Stimulated activated naive CD8-positive, alpha-beta T cell treated with anti-CD3 and anti-CD28 coated beads, Interleukin-15, Interleukin-2, amounts not matched to agents 100 ng/mL and 50 ng/mL, for 24 hours (primary cell): ENCODE results near the gene C10orf105.
A peak's percentile ranks its signal among the peaks of the same experiment; 100 is the strongest.

Source experiments
- H3K27ac Mint-ChIP-seq: one replicate; pipeline ENCODE4 v1.8.0; 2021; ENCODE audit warnings: mild to moderate bottlenecking, mixed read lengths
- H3K27me3 Mint-ChIP-seq: one replicate; pipeline ENCODE4 v1.8.0; 2021; ENCODE audit warnings: mixed read lengths
- H3K36me3 Mint-ChIP-seq: one replicate; pipeline ENCODE4 v1.8.0; 2021; ENCODE audit warnings: low read depth, mixed read lengths
- H3K4me1 Mint-ChIP-seq: one replicate; pipeline ENCODE4 v1.8.0; 2021; ENCODE audit warnings: low read depth, mixed read lengths
- H3K4me3 Mint-ChIP-seq: one replicate; pipeline ENCODE4 v1.8.0; 2021; ENCODE audit warnings: mild to moderate bottlenecking, mixed read lengths
- H3K9me3 Mint-ChIP-seq: one replicate; pipeline ENCODE4 v1.8.0; 2021; ENCODE audit warnings: mixed read lengths

The C10orf105 gene

DNA sequence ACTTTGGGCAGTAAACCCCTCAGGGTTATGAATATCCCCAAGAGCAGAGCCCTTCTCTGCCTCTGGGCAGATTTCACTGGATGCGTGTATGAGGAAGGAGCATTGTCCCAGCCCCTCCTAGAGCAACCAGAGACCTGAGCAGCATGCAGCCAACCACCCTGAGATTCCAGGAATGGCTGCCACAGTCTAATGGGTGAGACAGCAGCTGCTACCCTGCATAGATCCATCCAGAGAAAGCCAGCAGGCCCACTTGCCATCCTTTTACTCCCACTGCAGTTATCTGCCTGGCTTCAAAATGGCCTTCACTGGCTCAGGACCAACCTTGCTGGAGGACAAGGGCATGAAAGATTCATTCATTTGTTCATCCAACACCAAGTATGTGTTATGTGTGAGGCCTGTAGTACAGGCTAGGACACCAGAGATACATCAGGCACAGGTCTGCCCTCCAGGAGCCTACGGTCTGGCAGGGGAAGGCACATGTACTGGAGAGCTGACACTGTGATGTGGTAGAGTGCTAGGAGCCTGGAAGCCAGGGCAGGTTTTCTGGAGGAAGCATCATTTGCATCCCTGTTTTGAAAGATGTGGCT lies 26.2 kb upstream of the C10orf105 start:
- peaks cover 98% of the 10 kb centered on the region for H3K4me1 Mint-ChIP-seq
- H3K4me3 Mint-ChIP-seq, result no peak overlapping the region
- H3K9me3 Mint-ChIP-seq, result no peaks in the 10 kb centered on the region
- H3K27me3 Mint-ChIP-seq, result no peaks in the 10 kb centered on the region
- H3K27ac Mint-ChIP-seq, result peak overlapping the region; percentile 97
- peaks cover 34% of the 10 kb centered on the region for H3K36me3 Mint-ChIP-seq

DNA sequence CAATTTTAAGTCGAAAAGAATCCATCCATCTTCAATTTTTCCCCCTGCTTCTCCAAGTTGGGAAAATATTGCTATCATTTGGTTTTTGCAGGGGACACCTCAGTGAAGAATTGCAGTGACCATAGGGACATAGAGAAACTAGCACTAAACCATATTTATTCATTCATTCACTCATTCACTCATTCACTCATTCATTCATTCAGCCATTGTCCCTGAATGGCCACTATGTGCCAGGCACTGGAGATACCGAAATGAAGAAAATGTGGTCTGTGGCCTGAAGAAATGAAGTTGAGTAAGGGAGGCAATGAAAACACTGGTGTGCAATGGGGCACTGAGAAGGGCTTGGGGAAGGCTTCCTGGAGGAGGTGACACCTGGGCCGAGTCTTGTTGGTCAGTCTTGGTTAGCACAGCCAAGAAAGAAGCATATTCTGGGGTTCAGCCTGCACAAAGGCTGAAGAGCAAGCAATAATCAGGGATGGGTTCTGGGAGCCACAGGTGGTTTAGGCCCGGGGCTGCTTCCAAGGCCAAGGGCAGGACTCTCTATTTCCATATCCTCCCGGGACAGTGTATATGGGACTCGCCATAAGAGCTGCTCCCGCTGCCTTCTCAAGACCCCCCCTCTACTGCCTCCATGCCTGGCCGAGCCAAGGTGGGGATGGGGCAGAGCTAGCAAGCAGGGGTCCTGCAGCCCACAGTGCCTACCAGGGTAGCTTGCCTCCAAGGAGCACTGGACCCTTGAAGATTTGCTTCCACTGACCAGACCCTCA lies 25.5 kb upstream of the C10orf105 start:
- Mint-ChIP-seq H3K4me1 (peaks cover 98% of the 10 kb centered on the region), H3K27ac (peak overlapping the region; percentile 97), H3K4me3 (no peak overlapping the region), H3K36me3 (peaks cover 27% of the 10 kb centered on the region), H3K9me3 (no peaks in the 10 kb centered on the region), H3K27me3 (no peaks in the 10 kb centered on the region)

DNA sequence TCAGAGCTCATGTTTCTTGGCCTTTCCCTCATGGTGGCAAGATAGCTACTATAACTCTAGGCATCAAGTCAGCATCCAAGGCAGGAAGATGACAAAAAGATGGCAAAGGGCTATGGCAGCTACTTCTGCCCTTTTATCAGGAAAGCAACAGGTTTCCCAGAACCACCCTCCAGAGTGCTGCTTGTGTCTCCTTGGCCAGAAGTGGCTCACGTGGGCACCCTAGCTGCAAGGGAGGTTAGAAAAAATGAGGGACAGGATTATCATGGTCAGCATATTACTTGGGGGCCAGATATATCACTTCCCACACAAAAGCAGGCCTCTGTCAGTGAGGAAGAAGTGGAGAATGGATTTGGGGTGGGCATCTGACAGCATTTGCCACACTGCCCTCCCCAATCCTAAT lies 24.3 kb upstream of the C10orf105 start:
- Mint-ChIP-seq H3K36me3 (peaks cover 21% of the 10 kb centered on the region), H3K4me3 (no peak overlapping the region), H3K9me3 (no peaks in the 10 kb centered on the region)

DNA sequence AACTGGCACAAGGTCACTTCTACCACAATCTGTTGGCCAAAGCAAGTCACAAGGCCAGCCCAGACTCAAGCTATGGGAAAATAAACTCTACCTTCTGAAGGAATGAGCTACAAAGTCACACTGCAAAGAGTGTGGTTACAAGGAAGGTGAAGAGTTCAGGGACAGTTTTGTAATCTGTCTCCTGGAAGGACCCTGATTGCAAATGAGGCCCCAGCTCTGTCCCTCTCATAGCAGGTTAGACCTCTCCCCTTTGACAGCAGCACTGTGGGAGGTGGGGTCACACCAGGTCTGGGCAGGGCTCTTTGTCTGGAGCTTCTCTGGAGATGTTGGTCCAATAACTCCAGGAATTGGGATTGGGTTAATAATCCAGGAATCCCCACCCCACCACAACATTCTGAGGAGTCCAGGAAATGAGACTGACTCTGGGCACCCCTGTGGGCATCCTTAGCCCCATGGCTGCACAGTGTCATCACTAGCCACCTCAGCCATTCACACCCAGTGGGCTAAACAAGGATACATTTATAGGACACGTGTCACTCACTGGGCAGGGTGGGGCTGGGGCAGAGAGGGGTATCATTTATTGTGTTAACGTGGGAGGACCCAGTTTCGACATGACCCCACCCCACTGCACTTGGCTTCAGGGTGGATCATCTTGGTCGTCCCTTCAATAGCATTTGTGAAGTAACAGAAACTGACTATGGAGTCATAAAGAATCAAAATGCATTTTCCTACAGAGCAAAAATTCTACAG lies 23.7 kb upstream of the C10orf105 start:
- Mint-ChIP-seq H3K9me3 (no peaks in the 10 kb centered on the region), H3K4me3 (peak overlapping the region; percentile 23), H3K27ac (peak overlapping the region; percentile 99), H3K27me3 (no peaks in the 10 kb centered on the region), H3K4me1 (peaks cover 100% of the 10 kb centered on the region), H3K36me3 (peaks cover 15% of the 10 kb centered on the region)

More for the DNA sequence above, 24.3 kb upstream of the C10orf105 start:
- Mint-ChIP-seq H3K27me3 (no peaks in the 10 kb centered on the region), H3K4me1 (peaks cover 100% of the 10 kb centered on the region), H3K27ac (peak overlapping the region; percentile 97)

- no peaks in the 10 kb centered on the region for H3K9me3 Mint-ChIP-seq
- H3K36me3 Mint-ChIP-seq, result peaks cover 15% of the 10 kb centered on the region
- H3K27ac Mint-ChIP-seq, result peak overlapping the region; percentile 99
- no peaks in the 10 kb centered on the region for H3K27me3 Mint-ChIP-seq
- peaks cover 100% of the 10 kb centered on the region for H3K4me1 Mint-ChIP-seq
- H3K4me3 Mint-ChIP-seq, result peak overlapping the region; percentile 23
Observed at GRCh38 chr10:71742301-71743088, 22.9 kb upstream of the C10orf105 start.

GRCh38 chr10:71741671-71742070 lies 22.1 kb upstream of the C10orf105 start:
- H3K27me3 Mint-ChIP-seq, result no peaks in the 10 kb centered on the region
- peaks cover 15% of the 10 kb centered on the region for H3K36me3 Mint-ChIP-seq
- no peak overlapping the region for H3K4me3 Mint-ChIP-seq
- H3K4me1 Mint-ChIP-seq, result peaks cover 100% of the 10 kb centered on the region
- H3K27ac Mint-ChIP-seq, result peak overlapping the region; percentile 99
- no peaks in the 10 kb centered on the region for H3K9me3 Mint-ChIP-seq

DNA sequence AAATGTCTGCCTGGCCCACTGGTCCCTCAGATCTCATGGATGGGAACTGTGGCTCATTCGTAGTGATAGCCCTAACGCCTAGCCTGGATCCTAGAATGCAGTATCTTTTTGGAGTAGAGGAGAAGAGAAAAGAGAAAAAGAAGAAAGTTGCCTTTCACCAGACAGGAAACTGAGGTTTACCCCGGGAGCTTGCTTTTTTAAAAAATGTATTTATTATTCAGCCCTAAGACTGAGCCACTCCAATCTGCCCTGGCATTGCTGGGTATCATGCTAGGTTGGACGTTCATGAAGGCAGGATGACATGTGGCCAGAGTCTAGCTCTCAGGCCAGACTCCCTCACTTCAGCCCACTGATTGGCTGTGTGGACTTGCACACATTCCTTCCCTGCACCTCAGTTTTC lies 21.5 kb upstream of the C10orf105 start:
- H3K4me3 Mint-ChIP-seq, result no peak overlapping the region
- peak overlapping the region; percentile 99 for H3K27ac Mint-ChIP-seq
- peaks cover 100% of the 10 kb centered on the region for H3K4me1 Mint-ChIP-seq
- H3K27me3 Mint-ChIP-seq, result no peaks in the 10 kb centered on the region
- peaks cover 15% of the 10 kb centered on the region for H3K36me3 Mint-ChIP-seq
- no peaks in the 10 kb centered on the region for H3K9me3 Mint-ChIP-seq

DNA sequence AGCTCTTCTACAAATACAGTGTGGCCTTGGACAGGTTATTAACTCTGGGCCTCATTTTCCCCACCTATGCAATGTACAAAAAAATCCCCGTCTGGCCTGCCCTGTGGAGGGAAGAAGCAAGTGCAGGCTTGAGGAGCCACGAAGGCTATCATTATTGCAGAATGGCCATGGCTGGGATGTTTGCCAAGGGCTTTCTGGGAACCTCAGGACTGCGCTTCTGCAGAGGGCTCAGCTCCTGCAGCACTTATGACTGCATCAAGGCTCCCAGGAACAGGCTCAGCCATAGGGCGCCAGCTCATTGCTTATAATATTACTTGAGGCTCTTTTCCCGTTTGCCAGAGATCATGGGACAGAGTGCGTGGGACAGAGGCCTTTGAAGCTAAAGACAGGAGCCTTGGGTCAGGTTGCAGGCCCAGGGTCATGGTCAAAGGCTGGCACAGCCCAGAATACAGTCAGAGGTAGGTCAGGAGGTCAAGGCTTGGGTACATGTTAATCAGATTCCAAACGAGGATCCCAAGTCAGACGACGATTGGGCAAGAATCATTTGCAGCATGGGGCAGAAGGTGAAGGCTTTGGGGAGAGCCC lies 20.6 kb upstream of the C10orf105 start:
- peaks cover 100% of the 10 kb centered on the region for H3K4me1 Mint-ChIP-seq
- no peak overlapping the region for H3K4me3 Mint-ChIP-seq
- no peaks in the 10 kb centered on the region for H3K27me3 Mint-ChIP-seq
- H3K9me3 Mint-ChIP-seq, result no peaks in the 10 kb centered on the region
- H3K36me3 Mint-ChIP-seq, result peaks cover 15% of the 10 kb centered on the region
- H3K27ac Mint-ChIP-seq, result peak overlapping the region; percentile 99

DNA sequence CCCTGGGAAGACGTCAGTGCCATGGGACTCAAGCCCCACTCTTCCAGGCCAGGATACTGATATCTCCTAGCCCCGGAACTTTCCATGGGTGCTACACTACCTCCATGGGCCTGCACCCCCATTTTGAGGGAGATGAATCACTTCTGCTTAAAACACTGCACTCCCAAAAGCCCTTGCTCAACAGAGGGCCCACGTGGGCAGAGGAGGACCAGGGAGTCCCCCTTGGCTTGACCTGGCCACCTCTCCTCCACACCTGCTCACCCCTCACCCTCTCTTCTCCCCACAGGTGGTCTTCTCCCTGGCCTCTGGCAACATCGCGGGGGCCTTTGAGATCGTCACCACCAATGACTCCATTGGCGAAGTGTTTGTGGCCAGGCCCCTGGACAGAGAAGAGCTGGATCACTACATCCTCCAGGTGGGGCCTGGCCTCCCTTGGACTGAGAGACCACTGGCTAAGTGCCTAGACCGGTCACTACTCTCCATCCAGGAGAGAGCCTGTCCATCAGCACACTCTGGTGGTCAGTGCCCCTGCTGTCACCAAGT lies 19.9 kb upstream of the C10orf105 start:
- Mint-ChIP-seq H3K9me3 (no peaks in the 10 kb centered on the region), H3K27ac (peak overlapping the region; percentile 99), H3K4me1 (peaks cover 100% of the 10 kb centered on the region), H3K4me3 (no peak overlapping the region), H3K36me3 (peaks cover 15% of the 10 kb centered on the region), H3K27me3 (no peaks in the 10 kb centered on the region)

DNA sequence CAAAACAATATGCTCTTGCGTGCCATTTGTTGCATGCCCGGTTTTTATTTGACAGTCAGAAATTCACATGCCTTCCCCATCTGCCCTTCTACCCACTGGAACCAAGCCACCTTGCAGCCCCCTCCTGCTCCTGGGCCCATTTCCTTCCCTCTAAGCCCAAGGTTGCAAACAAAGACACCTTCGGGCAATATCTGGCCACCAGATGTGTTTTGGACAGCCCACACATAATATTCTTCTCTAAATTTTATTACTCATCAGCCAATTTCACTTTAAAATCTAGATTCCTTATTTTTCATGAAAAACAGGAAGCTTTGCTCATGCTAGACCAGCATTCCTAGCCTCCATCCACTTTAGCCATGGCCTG lies 18.2 kb upstream of the C10orf105 start:
- peak overlapping the region; percentile 99 for H3K27ac Mint-ChIP-seq
- no peaks in the 10 kb centered on the region for H3K27me3 Mint-ChIP-seq
- peaks cover 9% of the 10 kb centered on the region for H3K36me3 Mint-ChIP-seq
- H3K4me3 Mint-ChIP-seq, result peak overlapping the region; percentile 48
- peaks cover 98% of the 10 kb centered on the region for H3K4me1 Mint-ChIP-seq
- no peaks in the 10 kb centered on the region for H3K9me3 Mint-ChIP-seq

- Mint-ChIP-seq H3K27me3 (no peaks in the 10 kb centered on the region), H3K36me3 (peaks cover 3% of the 10 kb centered on the region), H3K9me3 (no peaks in the 10 kb centered on the region), H3K27ac (peak overlapping the region; percentile 99), H3K4me3 (peak overlapping the region; percentile 75), H3K4me1 (peaks cover 98% of the 10 kb centered on the region)
Observed at GRCh38 chr10:71737001-71737833, 17.6 kb upstream of the C10orf105 start.

GRCh38 chr10:71736570-71736952 lies 17.0 kb upstream of the C10orf105 start:
- H3K4me3 Mint-ChIP-seq, result peak overlapping the region; percentile 75
- no peaks in the 10 kb centered on the region for H3K9me3 Mint-ChIP-seq
- no peaks in the 10 kb centered on the region for H3K27me3 Mint-ChIP-seq
- H3K36me3 Mint-ChIP-seq, result no peaks in the 10 kb centered on the region
- peaks cover 98% of the 10 kb centered on the region for H3K4me1 Mint-ChIP-seq
- H3K27ac Mint-ChIP-seq, result peak overlapping the region; percentile 99

GRCh38 chr10:71735709-71736569 lies 16.4 kb upstream of the C10orf105 start:
- H3K27me3 Mint-ChIP-seq, result no peaks in the 10 kb centered on the region
- H3K4me1 Mint-ChIP-seq, result peaks cover 98% of the 10 kb centered on the region
- peak overlapping the region; percentile 75 for H3K4me3 Mint-ChIP-seq
- peak overlapping the region; percentile 99 for H3K27ac Mint-ChIP-seq
- no peaks in the 10 kb centered on the region for H3K36me3 Mint-ChIP-seq
- H3K9me3 Mint-ChIP-seq, result no peaks in the 10 kb centered on the region
